Measurements from ENCODE around the gene PEPD. TPM values are rescaled to one million over a fixed set of nuclear protein-coding genes. Genes with fewer than 3 reads are reported as not detected.

The PEPD gene
- total and polyA plus RNA-seq, 2 donors (not counting 3 experiments of a cell fraction or from before 2014, with no cell fraction given), result 73.7 to 126 TPM

DNA sequence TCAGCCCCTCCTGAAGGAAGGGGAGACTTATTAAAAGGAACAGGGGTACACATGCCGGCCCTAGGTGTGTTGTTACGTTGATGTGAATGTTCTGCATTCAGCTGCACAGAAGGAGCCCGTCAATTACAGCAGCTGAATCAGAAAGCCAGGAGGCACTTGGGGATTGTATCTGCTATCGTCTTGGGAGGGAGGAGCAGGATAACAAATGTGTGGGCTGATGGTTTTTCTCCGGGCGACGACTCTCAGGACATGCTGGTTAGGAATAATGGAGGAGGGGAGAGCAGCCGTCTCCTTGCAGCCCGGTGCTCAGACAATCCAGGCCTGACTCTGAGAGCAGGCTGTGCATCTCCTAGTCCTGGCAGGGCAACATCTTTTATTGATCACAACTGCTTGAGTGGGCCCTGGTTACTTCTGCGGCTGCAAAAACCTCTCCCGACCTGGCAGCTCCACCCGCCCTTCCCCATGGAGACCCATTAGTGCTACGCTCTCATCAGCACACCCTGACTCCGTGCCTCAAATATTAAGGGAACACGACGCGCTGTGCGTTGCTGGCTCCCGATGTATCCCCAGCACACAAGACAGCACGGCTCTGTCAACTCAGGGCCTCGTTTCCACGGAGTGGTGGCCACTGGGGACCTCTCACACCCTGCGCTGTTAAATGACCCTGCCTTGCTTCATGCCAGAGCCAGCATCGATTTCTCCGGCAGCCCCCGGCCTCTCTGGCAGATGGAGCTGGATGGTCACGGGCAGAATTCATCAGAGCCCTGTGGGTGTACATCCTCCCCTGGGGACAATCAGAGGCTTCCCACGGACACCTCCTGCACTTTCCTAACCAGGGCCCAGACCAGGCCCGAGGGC, 25.3 kb downstream of the PEPD start:
- TF ChIP-seq POLR2AphosphoS5 (IDR thresholded peaks at IDR 0.05; ENCODE audit: insufficient read depth, low read depth, low read length) (no peak), GATA2 (IDR thresholded peaks at IDR 0.05; ENCODE audit: insufficient read depth, insufficient read length, low read depth, low read length) (no peak), POLR2A (IDR thresholded peaks at IDR 0.05; ENCODE audit: low read depth, low read length) (no peak)
- TF ChIP-seq, protein P1, sequence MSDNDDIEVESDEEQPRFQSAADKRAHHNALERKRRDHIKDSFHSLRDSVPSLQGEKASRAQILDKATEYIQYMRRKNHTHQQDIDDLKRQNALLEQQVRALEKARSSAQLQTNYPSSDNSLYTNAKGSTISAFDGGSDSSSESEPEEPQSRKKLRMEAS (IDR thresholded peaks at IDR 0.05; ENCODE audit: insufficient read depth, insufficient read length), result no peak
- H3K36me3 ChIP-seq (ENCODE audit: control insufficient read depth in 2 of 2, extremely low read depth in 1 of 2, insufficient read depth in 2 of 2, low read length in 2 of 2), result peaks cover 0 to 13% of the 10 kb centered on the region in 2 experiments
- H3K9ac ChIP-seq (replicated peaks; ENCODE audit: extremely low read depth, insufficient read depth, low read length), result no peak overlapping the region
- BruUV-seq (replicated peaks), result no TSS peak
- intact Hi-C loops (cut with micrococcal nuclease), result no loop called here
- dilution Hi-C loops (cut with MboI; ENCODE audit: extremely low pct_ligation_motif_present, low sequenced_read_pairs), result no loop called here
- H3K9me1 ChIP-seq (replicated peaks; ENCODE audit: control insufficient read depth, extremely low read depth, insufficient read depth, low read length), result no peaks in the 10 kb centered on the region
- FAIRE-seq, result no peak
- no peaks in the 10 kb centered on the region for H4K20me1 ChIP-seq (replicated peaks; ENCODE audit: control insufficient read depth, extremely low read depth, insufficient read depth, low read length)
- H3K9me3 ChIP-seq (replicated peaks; ENCODE audit: control insufficient read depth, insufficient read depth, low read length), result no peaks in the 10 kb centered on the region
- no peak overlapping the region for H2AFZ ChIP-seq (ENCODE audit: low read depth, low read length)
- CTCF ChIA-PET, result no interaction called here
- H3K79me2 ChIP-seq (ENCODE audit: control insufficient read depth, insufficient read depth, low read length), result no peaks in the 10 kb centered on the region
- no peak overlapping the region for H3K4me3 ChIP-seq (replicated peaks in 1 of 3; ENCODE audit: insufficient read depth in 1 of 3, low read depth in 1 of 3, low read length in 3 of 3)
- no peak overlapping the region for H3K27ac ChIP-seq (ENCODE audit: insufficient read depth, low read depth, low read length)
- POLR2A ChIA-PET, result no interaction called here
- no peak for DNase-seq (ENCODE audit: low read depth, low spot score)
- H3K4me2 ChIP-seq (ENCODE audit: insufficient read depth, low read length), result no peak overlapping the region
- no peaks in the 10 kb centered on the region for H3K27me3 ChIP-seq (ENCODE audit: control insufficient read depth in 2 of 2, insufficient read depth in 2 of 2, low read length in 2 of 2)
- H3K4me1 ChIP-seq (ENCODE audit: control insufficient read depth, extremely low read depth, insufficient read depth, low read length), result no peaks in the 10 kb centered on the region

DNA sequence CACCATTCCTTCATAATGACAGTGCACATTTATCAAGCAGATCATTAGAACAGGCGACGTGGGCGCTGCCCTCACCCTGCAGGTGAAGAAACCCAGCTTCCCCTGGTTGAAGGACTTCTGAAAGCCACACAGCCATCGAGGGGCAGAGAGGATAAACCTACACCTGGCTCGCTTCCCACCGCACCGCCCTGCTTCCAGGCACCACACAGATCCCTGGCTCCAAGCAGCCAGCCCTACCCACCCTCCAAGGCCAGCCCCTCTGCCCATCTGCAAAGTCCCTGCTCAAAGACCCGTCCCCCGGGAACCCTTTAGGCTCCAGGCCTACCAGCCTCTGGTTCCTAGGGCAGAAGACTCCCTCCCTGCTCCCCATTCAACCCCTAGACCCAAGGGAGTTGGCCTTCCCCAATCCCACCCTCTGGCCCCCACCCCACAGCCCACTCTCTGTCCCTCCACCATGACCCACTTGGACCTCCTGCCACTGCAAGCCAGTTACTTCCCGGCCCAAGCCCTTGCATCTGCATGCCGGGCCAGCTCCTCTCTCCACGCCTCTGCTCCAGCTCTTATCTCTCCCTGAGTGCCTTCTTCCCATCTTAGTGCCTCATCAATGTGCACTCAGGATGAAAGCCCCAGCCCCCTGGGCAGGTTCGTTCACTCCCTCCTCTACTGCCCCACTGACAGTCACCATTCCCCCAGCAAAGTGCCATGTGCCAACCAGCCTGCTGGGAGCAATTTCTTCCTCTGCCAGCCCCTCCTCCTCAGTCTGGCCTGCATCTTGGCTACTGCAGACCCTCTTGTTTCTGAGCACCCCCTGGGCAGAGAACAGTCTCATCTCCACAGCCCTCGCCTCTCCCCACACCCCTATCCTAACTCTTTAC, 28.0 kb downstream of the PEPD start:
- no peak for TF ChIP-seq POLR2AphosphoS5 (IDR thresholded peaks at IDR 0.05; ENCODE audit: insufficient read depth, low read depth, low read length)
- H2AFZ ChIP-seq (ENCODE audit: low read depth, low read length), result no peak overlapping the region
- H3K4me2 ChIP-seq (ENCODE audit: insufficient read depth, low read length), result no peak overlapping the region
- peaks cover 0 to 2% of the 10 kb centered on the region in 2 experiments for H3K36me3 ChIP-seq (ENCODE audit: control insufficient read depth in 2 of 2, extremely low read depth in 1 of 2, insufficient read depth in 2 of 2, low read length in 2 of 2)
- POLR2A ChIA-PET, result no interaction called here
- no peaks in the 10 kb centered on the region for H3K27me3 ChIP-seq (ENCODE audit: control insufficient read depth in 2 of 2, insufficient read depth in 2 of 2, low read length in 2 of 2)
- dilution Hi-C loops (cut with MboI; ENCODE audit: extremely low pct_ligation_motif_present, low sequenced_read_pairs) (no loop called here), intact Hi-C loops (cut with micrococcal nuclease) (no loop called here)
- FAIRE-seq (no peak), DNase-seq (ENCODE audit: low read depth, low spot score) (no peak)
- H3K9me1 ChIP-seq (replicated peaks; ENCODE audit: control insufficient read depth, extremely low read depth, insufficient read depth, low read length), result no peaks in the 10 kb centered on the region
- no peak overlapping the region for H3K27ac ChIP-seq (ENCODE audit: insufficient read depth, low read depth, low read length)
- H3K79me2 ChIP-seq (ENCODE audit: control insufficient read depth, insufficient read depth, low read length), result no peaks in the 10 kb centered on the region
- H3K9ac ChIP-seq (replicated peaks; ENCODE audit: extremely low read depth, insufficient read depth, low read length), result no peak overlapping the region
- no peaks in the 10 kb centered on the region for H4K20me1 ChIP-seq (replicated peaks; ENCODE audit: control insufficient read depth, extremely low read depth, insufficient read depth, low read length)
- H3K9me3 ChIP-seq (replicated peaks; ENCODE audit: control insufficient read depth, insufficient read depth, low read length), result no peaks in the 10 kb centered on the region
- H3K4me1 ChIP-seq (ENCODE audit: control insufficient read depth, extremely low read depth, insufficient read depth, low read length), result no peaks in the 10 kb centered on the region
- no TSS peak for BruUV-seq (replicated peaks)
- H3K4me3 ChIP-seq (replicated peaks in 1 of 3; ENCODE audit: insufficient read depth in 1 of 3, low read depth in 1 of 3, low read length in 3 of 3), result no peak overlapping the region
- CTCF ChIA-PET, result no interaction called here
